Activated naive CD4-positive, alpha-beta T cell treated with anti-CD3 and anti-CD28 coated beads for 36 hours (primary cell): ENCODE results near the gene CPN2. TPM values are rescaled to one million over a fixed set of nuclear protein-coding genes. Genes with fewer than 3 reads are reported as not detected.

ENCODE experiments used
- CTCF ChIA-PET: fragments of 350-600 bp; sonication (Branson Sonifier 250); formaldehyde crosslinking; loops from one replicate; lab custom pipeline; 2021; ENCODE audit warnings: antibody characterized with exemption; lab: Charles Lee
- DNase-seq: peaks from one replicate; pipeline ENCODE4 v3.0.0-alpha.2; 2020
- H3K27ac Mint-ChIP-seq: one replicate; pipeline ENCODE4 v1.8.0; 2021; ENCODE audit warnings: mild to moderate bottlenecking, mixed read lengths
- H3K27me3 Mint-ChIP-seq: one replicate; pipeline ENCODE4 v1.8.0; 2021; ENCODE audit warnings: low read depth, mixed read lengths
- H3K36me3 Mint-ChIP-seq: one replicate; pipeline ENCODE4 v1.8.0; 2021; ENCODE audit warnings: low read depth, mixed read lengths
- H3K4me1 Mint-ChIP-seq: one replicate; pipeline ENCODE4 v1.8.0; 2021; ENCODE audit warnings: low read depth, mixed read lengths
- H3K4me3 Mint-ChIP-seq: one replicate; pipeline ENCODE4 v1.8.0; 2021; ENCODE audit warnings: mild to moderate bottlenecking, moderate library complexity, mixed read lengths
- H3K9me3 Mint-ChIP-seq: one replicate; pipeline ENCODE4 v1.8.0; 2021; ENCODE audit warnings: mixed read lengths
- intact Hi-C: fragments of 100-400 bp; cut with micrococcal nuclease; formaldehyde crosslinking; loops from one replicate; pipeline ENCODE4 v1.15.1; 2023
- total RNA-seq, 2 experiments: library from RNA; stranded (reverse); gene quantifications; one replicate each; pipeline ENCODE4 v1.2.3, GENCODE V29; 2021

The CPN2 gene
- total RNA-seq, 2 experiments from 2014 or later: not detected

GRCh38 chr3:194379651-194380050 lies 28.5 kb upstream of the CPN2 start:
- Mint-ChIP-seq H3K4me3 (no peak overlapping the region), H3K9me3 (no peaks in the 10 kb centered on the region)
- intact Hi-C loops: no loop called here

DNA sequence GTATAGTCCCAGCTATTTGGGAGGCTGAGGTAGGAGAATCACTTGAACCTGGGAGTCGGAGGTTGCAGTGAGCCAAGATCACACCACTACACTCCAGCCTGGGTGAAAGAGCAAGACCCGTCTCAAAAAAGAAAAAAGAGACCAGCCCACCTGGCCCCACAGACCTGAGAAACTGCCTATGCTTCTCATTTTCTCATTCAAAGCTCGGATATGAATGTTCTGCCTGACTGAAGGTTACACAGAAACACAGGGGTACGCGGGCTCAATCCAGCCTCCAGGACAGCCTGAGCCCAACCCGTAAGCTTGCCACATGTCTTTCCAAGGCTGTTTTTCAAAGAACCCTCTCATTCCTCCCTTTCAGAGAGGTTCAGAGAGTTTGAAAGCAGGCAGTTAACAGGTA lies 28.1 kb upstream of the CPN2 start:
- Mint-ChIP-seq H3K36me3 (no peaks in the 10 kb centered on the region), H3K9me3 (no peaks in the 10 kb centered on the region), H3K4me1 (no peaks in the 10 kb centered on the region), H3K4me3 (no peak overlapping the region), H3K27ac (no peak overlapping the region), H3K27me3 (no peaks in the 10 kb centered on the region)
- intact Hi-C loops: no loop called here
- CTCF ChIA-PET: interaction anchor here (0.6 to 1.2 kb wide), 2 partner anchors 35 to 68 kb away, joined by 4 to 5 read pairs; no protein-coding TSS in a partner anchor
- no peak for DNase-seq

More at GRCh38 chr3:194379651-194380050, 28.5 kb upstream of the CPN2 start:
- Mint-ChIP-seq H3K36me3 (no peaks in the 10 kb centered on the region), H3K27me3 (no peaks in the 10 kb centered on the region), H3K4me1 (no peaks in the 10 kb centered on the region), H3K27ac (no peak overlapping the region)
- CTCF ChIA-PET: interaction anchor here (1.2 kb wide), 1 partner anchor 36 kb away, joined by 5 read pairs; no protein-coding TSS in a partner anchor
- no peak for DNase-seq

GRCh38 chr3:194377708-194378107 lies 26.6 kb upstream of the CPN2 start:
- Mint-ChIP-seq H3K27ac (no peak overlapping the region), H3K36me3 (no peaks in the 10 kb centered on the region), H3K27me3 (no peaks in the 10 kb centered on the region), H3K4me1 (no peaks in the 10 kb centered on the region), H3K4me3 (no peak overlapping the region), H3K9me3 (no peaks in the 10 kb centered on the region)
- no peak for DNase-seq
- intact Hi-C loops: no loop called here
- CTCF ChIA-PET: interaction anchor here (1.5 to 1.8 kb wide), 2 partner anchors 34 to 38 kb away, joined by 3 to 5 read pairs; no protein-coding TSS in a partner anchor

DNA sequence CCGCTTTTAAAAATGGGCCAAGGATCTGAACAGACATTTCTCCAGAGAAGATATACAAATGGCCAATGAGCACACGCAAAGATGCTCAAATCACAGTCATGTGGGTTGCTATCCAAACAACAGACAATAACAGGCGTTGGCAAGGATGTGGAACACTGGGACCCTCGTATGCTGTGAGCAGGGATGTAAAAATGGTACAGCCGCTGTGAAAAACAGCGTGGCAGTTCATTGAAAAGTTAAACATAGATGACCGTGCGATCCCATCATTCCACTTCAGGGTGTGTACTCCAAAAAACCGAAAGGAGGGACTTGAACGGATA lies 25.1 kb upstream of the CPN2 start:
- H3K9me3 Mint-ChIP-seq: no peaks in the 10 kb centered on the region
- no peaks in the 10 kb centered on the region for H3K36me3 Mint-ChIP-seq
- no peaks in the 10 kb centered on the region for H3K27me3 Mint-ChIP-seq
- CTCF ChIA-PET: no interaction called here
- H3K27ac Mint-ChIP-seq: no peak overlapping the region
- no peak overlapping the region for H3K4me3 Mint-ChIP-seq
- no peak for DNase-seq
- intact Hi-C loops: no loop called here
- H3K4me1 Mint-ChIP-seq: no peaks in the 10 kb centered on the region

GRCh38 chr3:194375473-194376240 lies 24.5 kb upstream of the CPN2 start:
- intact Hi-C loops: no loop called here
- CTCF ChIA-PET: no interaction called here
- Mint-ChIP-seq H3K27ac (no peak overlapping the region), H3K4me3 (no peak overlapping the region), H3K27me3 (peaks cover 1% of the 10 kb centered on the region), H3K4me1 (no peaks in the 10 kb centered on the region), H3K36me3 (no peaks in the 10 kb centered on the region), H3K9me3 (no peaks in the 10 kb centered on the region)
- no peak for DNase-seq

GRCh38 chr3:194374935-194375334 lies 23.8 kb upstream of the CPN2 start:
- CTCF ChIA-PET: interaction anchor here (0.6 kb wide), 1 partner anchor 64 kb away, joined by 3 read pairs; no protein-coding TSS in a partner anchor
- H3K27ac Mint-ChIP-seq: no peak overlapping the region
- H3K27me3 Mint-ChIP-seq: peaks cover 4% of the 10 kb centered on the region

DNA sequence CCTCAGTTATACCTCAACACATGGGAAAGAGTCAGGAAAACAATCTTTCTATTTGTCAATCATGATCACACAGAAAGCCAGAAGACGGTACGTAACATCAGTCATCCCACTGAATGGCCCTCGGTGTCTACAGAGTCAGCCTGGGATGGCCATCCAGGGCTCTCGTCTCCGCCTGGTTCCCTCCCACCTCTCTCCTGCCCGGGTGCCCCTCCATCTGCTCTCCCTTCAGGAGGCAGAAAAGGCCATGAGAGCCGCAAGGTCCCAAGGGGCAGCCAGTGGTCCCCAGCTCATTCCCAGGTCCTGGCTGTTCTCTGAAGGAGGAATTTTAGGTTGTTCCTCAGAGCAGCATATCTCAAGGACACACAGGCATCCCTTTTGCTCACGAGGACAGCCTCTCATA lies 22.8 kb upstream of the CPN2 start:
- intact Hi-C loops: no loop called here
- no peak for DNase-seq
- CTCF ChIA-PET: interaction anchor here (0.8 to 1.1 kb wide), 2 partner anchors 30 to 40 kb away, joined by 3 to 4 read pairs; no protein-coding TSS in a partner anchor
- Mint-ChIP-seq H3K4me1 (peaks cover 2% of the 10 kb centered on the region), H3K36me3 (no peaks in the 10 kb centered on the region), H3K4me3 (no peak overlapping the region), H3K27ac (no peak overlapping the region), H3K27me3 (peaks cover 13% of the 10 kb centered on the region), H3K9me3 (no peaks in the 10 kb centered on the region)

More at GRCh38 chr3:194374935-194375334, 23.8 kb upstream of the CPN2 start:
- H3K36me3 Mint-ChIP-seq: no peaks in the 10 kb centered on the region
- DNase-seq: no peak
- intact Hi-C loops: no loop called here
- no peak overlapping the region for H3K4me3 Mint-ChIP-seq
- H3K4me1 Mint-ChIP-seq: no peaks in the 10 kb centered on the region
- H3K9me3 Mint-ChIP-seq: no peaks in the 10 kb centered on the region

GRCh38 chr3:194373028-194373427 lies 21.9 kb upstream of the CPN2 start:
- Mint-ChIP-seq H3K4me3 (no peak overlapping the region), H3K27me3 (peaks cover 19% of the 10 kb centered on the region), H3K27ac (no peak overlapping the region), H3K36me3 (no peaks in the 10 kb centered on the region), H3K9me3 (no peaks in the 10 kb centered on the region), H3K4me1 (peaks cover 2% of the 10 kb centered on the region)
- CTCF ChIA-PET: interaction anchor here (0.8 to 1.1 kb wide), 2 partner anchors 29 to 39 kb away, joined by 3 to 4 read pairs; no protein-coding TSS in a partner anchor
- intact Hi-C loops: no loop called here
- no peak for DNase-seq

DNA sequence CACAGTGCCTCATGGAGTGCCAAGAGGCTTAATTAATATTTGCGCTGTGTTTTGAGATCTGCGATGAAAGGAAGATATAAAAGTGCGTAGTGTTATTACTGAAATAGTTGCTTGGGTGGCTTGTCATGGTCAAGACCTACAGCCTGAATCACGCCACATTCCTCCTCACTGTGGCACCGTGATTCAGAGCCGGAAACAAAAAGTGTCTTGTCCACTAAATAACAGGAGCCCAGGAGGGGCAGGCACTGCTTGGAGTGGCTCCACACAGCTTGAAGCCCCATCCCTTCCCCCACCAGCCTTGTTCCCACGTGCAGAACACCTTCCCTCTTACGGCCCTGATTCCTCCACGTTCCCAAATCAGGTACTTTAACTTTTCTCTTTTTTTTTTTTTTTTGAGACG lies 19.6 kb upstream of the CPN2 start:
- CTCF ChIA-PET: interaction anchor here (1.0 kb wide), 1 partner anchor 37 kb away, joined by 3 read pairs; no protein-coding TSS in a partner anchor
- peaks cover 21% of the 10 kb centered on the region for H3K27me3 Mint-ChIP-seq
- intact Hi-C loops: no loop called here
- H3K4me3 Mint-ChIP-seq: no peak overlapping the region
- H3K4me1 Mint-ChIP-seq: peaks cover 2% of the 10 kb centered on the region
- H3K36me3 Mint-ChIP-seq: no peaks in the 10 kb centered on the region
- H3K27ac Mint-ChIP-seq: no peak overlapping the region
- no peak for DNase-seq
- no peaks in the 10 kb centered on the region for H3K9me3 Mint-ChIP-seq

DNA sequence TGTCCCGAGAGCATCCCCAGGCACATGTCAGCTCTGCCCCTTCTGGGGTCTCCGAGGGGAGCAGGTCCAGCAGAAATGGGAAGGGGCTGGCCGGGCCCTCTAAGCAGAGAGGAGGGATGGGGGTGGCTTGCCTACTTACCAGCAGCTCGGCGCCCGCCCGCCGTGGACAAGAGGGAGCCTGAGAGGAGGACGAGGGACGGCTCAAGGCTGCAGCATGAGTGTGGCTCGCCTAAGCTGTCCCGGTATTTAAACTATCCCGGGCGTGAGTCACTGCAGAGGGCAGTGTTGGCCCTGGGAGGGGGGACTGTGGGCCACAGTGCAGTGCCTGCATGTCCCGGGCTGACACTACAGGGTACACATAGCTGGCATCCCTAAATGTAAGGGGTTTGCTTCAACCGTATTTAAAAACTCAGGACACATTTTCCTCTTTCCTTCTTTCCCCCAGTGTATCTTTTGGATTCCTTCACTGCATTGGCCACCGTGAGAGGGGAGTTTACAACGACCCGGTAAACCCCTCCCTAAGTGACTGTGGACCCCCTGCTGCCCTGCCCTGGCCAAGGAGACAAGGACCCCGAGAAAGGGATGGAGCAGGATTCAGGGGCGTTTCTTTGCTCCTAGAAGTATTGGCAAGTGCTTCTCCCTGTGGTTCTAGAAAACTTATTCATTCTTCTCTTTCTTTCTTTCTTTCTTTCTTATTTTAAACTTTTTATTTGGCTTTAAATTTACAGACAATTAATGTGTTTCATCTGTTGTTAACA lies 18.6 kb upstream of the CPN2 start, which contains the start of gene LRRC15:
TSS of gene LRRC15 (minus strand) at position 222 of the 758 bp plus-strand sequence. CDS start 8,700 bp downstream, outside the sequence.
- Mint-ChIP-seq H3K4me1 (peaks cover 2% of the 10 kb centered on the region), H3K9me3 (no peaks in the 10 kb centered on the region), H3K27ac (no peak within 1 kb of the TSS), H3K4me3 (no peak within 1 kb of the TSS), H3K27me3 (peaks cover 21% of the 10 kb centered on the region), H3K36me3 (no peaks in the 10 kb centered on the region)
- DNase-seq: no peak
- CTCF ChIA-PET: no interaction called here
- intact Hi-C loops: no loop called here

DNA sequence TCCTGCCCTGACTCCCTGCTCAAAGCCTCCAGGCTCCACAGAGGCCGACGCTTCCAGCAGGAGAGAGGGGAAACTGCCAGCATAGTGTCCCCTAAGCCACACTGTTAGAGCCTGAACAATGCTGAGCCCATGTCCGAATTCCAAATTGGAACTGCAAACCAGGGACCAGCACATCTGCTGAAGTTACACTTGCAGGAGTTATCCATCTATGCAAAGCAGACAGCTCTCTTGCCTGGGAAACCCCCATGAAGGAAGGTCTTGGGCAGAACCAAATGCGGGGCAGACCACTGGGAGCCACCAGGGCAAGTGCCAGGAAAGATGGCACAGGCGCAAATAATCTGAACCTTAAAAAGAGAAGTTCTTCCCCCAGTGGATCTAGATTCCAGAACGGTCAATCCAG lies 17.8 kb upstream of the CPN2 start:
- Mint-ChIP-seq H3K27ac (no peak overlapping the region), H3K36me3 (no peaks in the 10 kb centered on the region), H3K9me3 (no peaks in the 10 kb centered on the region), H3K27me3 (peaks cover 21% of the 10 kb centered on the region), H3K4me1 (peaks cover 2% of the 10 kb centered on the region), H3K4me3 (no peak overlapping the region)
- no peak for DNase-seq
- CTCF ChIA-PET: no interaction called here
- intact Hi-C loops: no loop called here

DNA sequence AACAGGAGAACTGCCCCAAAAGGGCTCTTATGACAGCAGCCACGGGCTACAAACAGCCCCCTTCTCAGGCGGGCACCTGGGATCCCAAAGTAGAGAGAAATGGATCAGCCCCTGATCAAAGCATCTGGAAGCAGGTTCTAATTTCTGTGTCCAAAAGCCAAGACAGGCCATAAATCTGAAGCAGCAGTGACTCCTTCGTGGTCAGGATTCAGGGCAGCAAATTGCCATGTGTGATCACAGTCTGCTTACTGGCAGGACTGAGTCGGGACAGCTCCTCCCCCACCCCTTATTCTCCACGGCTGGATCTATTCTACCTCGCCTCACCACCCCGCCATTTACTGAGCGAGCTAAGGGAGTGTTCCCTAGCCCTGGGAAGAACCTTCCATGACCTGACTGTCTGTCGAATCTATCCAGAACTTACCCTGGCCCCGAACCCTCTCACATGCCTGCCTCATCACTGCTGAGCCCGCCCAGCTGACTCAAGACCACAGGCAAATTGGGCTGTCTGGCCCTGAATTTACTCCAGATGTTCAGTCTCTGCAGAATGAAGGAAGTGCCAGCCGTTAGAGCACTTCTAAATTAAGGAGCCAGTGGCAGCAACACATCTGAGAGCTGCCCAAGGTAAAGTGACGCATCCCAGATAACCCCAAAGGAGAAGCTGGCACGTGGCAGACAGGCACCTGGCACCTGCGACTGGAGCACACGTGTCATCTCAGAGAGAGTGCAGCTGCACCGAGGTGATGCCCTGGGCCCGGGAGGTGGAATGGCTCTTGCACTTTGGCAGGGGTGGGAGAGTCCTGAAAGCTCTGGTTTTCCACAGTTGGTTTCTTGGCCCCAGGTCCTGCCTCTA lies 17.1 kb upstream of the CPN2 start:
- Mint-ChIP-seq H3K27me3 (peaks cover 21% of the 10 kb centered on the region), H3K4me3 (no peak overlapping the region), H3K27ac (no peak overlapping the region), H3K36me3 (no peaks in the 10 kb centered on the region), H3K4me1 (peaks cover 2% of the 10 kb centered on the region), H3K9me3 (no peaks in the 10 kb centered on the region)
- CTCF ChIA-PET: interaction anchor here (0.6 kb wide), 1 partner anchor 27 kb away, joined by 3 read pairs; no protein-coding TSS in a partner anchor
- intact Hi-C loops: no loop called here
- DNase-seq: no peak
